Endothelial cell of umbilical vein (primary cell): ENCODE results near the gene KDM4B. TPM values are rescaled to one million over a fixed set of nuclear protein-coding genes. Genes with fewer than 3 reads are reported as not detected.

ENCODE experiments used
- BruUV-seq: library from RNA; stranded (reverse); fragments of 400-500 nt; replicated peaks from 2 replicates; lab custom pipeline; 2021; lab: Mats Ljungman, UMichigan
- CTCF ChIA-PET: fragments of 300-600, 350-600 bp; sonication (Branson Sonifier 250); formaldehyde crosslinking; loops from one replicate; lab custom pipeline; 2021; ENCODE audit warnings: antibody characterized with exemption, inconsistent platforms; lab: Charles Lee
- POLR2A ChIA-PET: fragments of 300-600, 350-600 bp; sonication (Branson Sonifier 250); formaldehyde crosslinking; loops from one replicate; lab custom pipeline; 2021; ENCODE audit warnings: antibody characterized with exemption, inconsistent platforms; lab: Charles Lee
- DNase-seq: peaks from one replicate; pipeline ENCODE4 v3.0.0-alpha.2; 2011; ENCODE audit warnings: low read depth, low spot score
- FAIRE-seq: peaks from 2 replicates; lab custom pipeline; 2011; peaks lifted over from hg19 to GRCh38; lab: Jason Lieb, UNC
- H2AFZ ChIP-seq: 2 replicates; pipeline ENCODE4 v1.6.0; 2012; ENCODE audit warnings: low read depth, low read length, control low read depth, inconsistent platforms
- H3K27ac ChIP-seq: 2 replicates; pipeline ENCODE4 v1.5.1; 2011; ENCODE audit warnings: low read depth, mild to moderate bottlenecking, control low read depth, low read length, moderate library complexity; ENCODE audit not compliant: insufficient read depth
- H3K27me3 ChIP-seq, 2 experiments: 2 replicates each; pipeline versions ENCODE4 v1.6.0 to v1.6.1; 2011; ENCODE audit warnings: low read length in 2 of 2, mixed read lengths in 1 of 2; ENCODE audit not compliant: control insufficient read depth in 2 of 2, insufficient read depth in 2 of 2
- H3K36me3 ChIP-seq, 2 experiments: 2 replicates in 1 of 2; 3 replicates in 1 of 2; pipeline ENCODE4 v1.5.1; 2011; ENCODE audit warnings: low read length in 2 of 2, mild to moderate bottlenecking in 1 of 2, moderate library complexity in 1 of 2; ENCODE audit not compliant: control insufficient read depth in 2 of 2, insufficient read depth in 2 of 2; ENCODE audit errors: extremely low read depth in 1 of 2
- H3K4me1 ChIP-seq: 3 replicates; pipeline ENCODE4 v1.5.1; 2011; ENCODE audit warnings: mild to moderate bottlenecking, low read length; ENCODE audit not compliant: control insufficient read depth, insufficient read depth; ENCODE audit errors: extremely low read depth
- H3K4me2 ChIP-seq: 2 replicates; pipeline ENCODE4 v1.6.1; 2011; ENCODE audit warnings: low read length, control low read depth, mixed read lengths; ENCODE audit not compliant: insufficient read depth
- H3K4me3 ChIP-seq, 3 experiments: fragments of 200-600 bp in 1 of 3; sonication (generic), shearing (Covaris generic) in 1 of 3; replicated peaks in 1 of 3; 2 replicates each; pipeline ENCODE4 v1.5.1; 2011 to 2016; ENCODE audit warnings: control low read depth in 3 of 3, low read length in 3 of 3, mild to moderate bottlenecking in 2 of 3, inconsistent platforms in 1 of 3, low read depth in 1 of 3, moderate library complexity in 1 of 3; ENCODE audit not compliant: insufficient read depth in 1 of 3
- H3K79me2 ChIP-seq: 2 replicates; pipeline ENCODE4 v1.6.0; 2012; ENCODE audit warnings: low read length, inconsistent platforms; ENCODE audit not compliant: control insufficient read depth, insufficient read depth
- H3K9ac ChIP-seq: replicated peaks from 2 replicates; pipeline ENCODE3; 2011; ENCODE audit warnings: low read length, control low read depth; ENCODE audit not compliant: insufficient read depth; ENCODE audit errors: extremely low read depth
- H3K9me1 ChIP-seq: replicated peaks from 3 replicates; pipeline ENCODE4 v1.6.0; 2011; ENCODE audit warnings: mild to moderate bottlenecking, low read length; ENCODE audit not compliant: control insufficient read depth, insufficient read depth; ENCODE audit errors: extremely low read depth
- H3K9me3 ChIP-seq: replicated peaks from 2 replicates; pipeline ENCODE4 v1.5.1; 2012; ENCODE audit warnings: low read length, inconsistent platforms; ENCODE audit not compliant: control insufficient read depth, insufficient read depth
- H4K20me1 ChIP-seq: replicated peaks from 2 replicates; pipeline ENCODE3; 2011; ENCODE audit warnings: mild to moderate bottlenecking, low read length; ENCODE audit not compliant: control insufficient read depth, insufficient read depth; ENCODE audit errors: extremely low read depth
- EZH2 ChIP-seq: IDR thresholded peaks from 2 replicates; pipeline ENCODE4 v1.6.1; 2012; ENCODE audit warnings: borderline replicate concordance, low read depth, mild to moderate bottlenecking, moderate library complexity, low read length, inconsistent platforms; ENCODE audit not compliant: severe bottlenecking
- FOS ChIP-seq: IDR thresholded peaks from 2 replicates; pipeline ENCODE4 v1.6.1; 2011; ENCODE audit warnings: mild to moderate bottlenecking, low read length, moderate library complexity, borderline replicate concordance; ENCODE audit not compliant: insufficient read depth
- GATA2 ChIP-seq: IDR thresholded peaks from 2 replicates; pipeline ENCODE4 v1.7.0; 2011; ENCODE audit warnings: low read depth, mild to moderate bottlenecking, moderate library complexity, mixed read lengths, low read length; ENCODE audit not compliant: insufficient read length, insufficient read depth
- JUN ChIP-seq: IDR thresholded peaks from 2 replicates; pipeline ENCODE4 v1.6.1; 2011; ENCODE audit warnings: borderline replicate concordance, low read depth; ENCODE audit not compliant: insufficient read length, insufficient read depth
- MYC ChIP-seq: IDR thresholded peaks from one replicate; pipeline ENCODE4 v1.6.1; 2011; ENCODE audit warnings: mild to moderate bottlenecking, low read depth, low read length
- POLR2A ChIP-seq: IDR thresholded peaks from 2 replicates; pipeline ENCODE4 v1.6.1; 2012; ENCODE audit warnings: low read depth, mild to moderate bottlenecking, control low read depth, low read length
- POLR2AphosphoS5 ChIP-seq: IDR thresholded peaks from 2 replicates; pipeline ENCODE4 v1.6.1; 2012; ENCODE audit warnings: low read depth, mild to moderate bottlenecking, control low read depth, low read length, moderate library complexity; ENCODE audit not compliant: insufficient read depth
- dilution Hi-C: fragments of 300-500 bp; cut with MboI; formaldehyde crosslinking; loops from one replicate; pipeline ENCODE4 v1.15.0; 2019; ENCODE audit warnings: low sequenced_read_pairs; ENCODE audit not compliant: extremely low pct_ligation_motif_present
- intact Hi-C: fragments of 100-400 bp; cut with micrococcal nuclease; formaldehyde crosslinking; loops from one replicate; pipeline ENCODE4 v1.10.0; 2022
- polyA plus RNA-seq, 4 experiments: library from polyadenylated mRNA; depleted of rRNA in 3 of 4; stranded (reverse) in 3 of 4; unstranded in 1 of 4; fragments of >200 nt; gene quantifications; 2 replicates each; pipeline versions ENCODE4 v1.2.1 to v1.2.3, GENCODE V29; 2011 to 2012; ENCODE audit warnings: missing spikeins in 1 of 4
- total RNA-seq: library from RNA; stranded (reverse); gene quantifications from 2 replicates; pipeline ENCODE4 v1.2.3, GENCODE V29; 2021
- TF ChIP-seq, protein P1 (sequence below): IDR thresholded peaks from 2 replicates; pipeline ENCODE4 v1.6.1; 2011; ENCODE audit not compliant: insufficient read depth, insufficient read length
- TF ChIP-seq, protein P2 (sequence below), 2 donors: IDR thresholded peaks; 1 replicate in 1 of 2; 2 replicates in 1 of 2; pipeline ENCODE4 v1.5.1; 2011; ENCODE audit warnings: low read length in 2 of 2, mild to moderate bottlenecking in 2 of 2, moderate library complexity in 2 of 2, control low read depth in 1 of 2, inconsistent platforms in 1 of 2, low read depth in 1 of 2; ENCODE audit not compliant: insufficient read depth in 1 of 2; ENCODE audit errors: extremely low read depth in 1 of 2

The KDM4B gene
- total and polyA plus RNA-seq, 2 donors (not counting 3 experiments of a cell fraction or from before 2014, with no cell fraction given), result 12.4 to 37.2 TPM

GRCh38 chr19:5188548-5189317, 219.8 kb downstream of the KDM4B start:
- intact Hi-C loops, result no loop called here
- no peaks in the 10 kb centered on the region for H3K79me2 ChIP-seq
- no peak overlapping the region for H3K4me3 ChIP-seq
- no TSS peak for BruUV-seq
- no peak overlapping the region for H3K4me2 ChIP-seq
- H3K4me1 ChIP-seq, result no peaks in the 10 kb centered on the region
- TF ChIP-seq EZH2 (no peak), FOS (no peak), MYC (no peak), GATA2 (no peak), JUN (no peak), POLR2AphosphoS5 (no peak), POLR2A (no peak)
- TF ChIP-seq, protein P1, sequence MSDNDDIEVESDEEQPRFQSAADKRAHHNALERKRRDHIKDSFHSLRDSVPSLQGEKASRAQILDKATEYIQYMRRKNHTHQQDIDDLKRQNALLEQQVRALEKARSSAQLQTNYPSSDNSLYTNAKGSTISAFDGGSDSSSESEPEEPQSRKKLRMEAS, result no peak
- TF ChIP-seq, protein P2, sequence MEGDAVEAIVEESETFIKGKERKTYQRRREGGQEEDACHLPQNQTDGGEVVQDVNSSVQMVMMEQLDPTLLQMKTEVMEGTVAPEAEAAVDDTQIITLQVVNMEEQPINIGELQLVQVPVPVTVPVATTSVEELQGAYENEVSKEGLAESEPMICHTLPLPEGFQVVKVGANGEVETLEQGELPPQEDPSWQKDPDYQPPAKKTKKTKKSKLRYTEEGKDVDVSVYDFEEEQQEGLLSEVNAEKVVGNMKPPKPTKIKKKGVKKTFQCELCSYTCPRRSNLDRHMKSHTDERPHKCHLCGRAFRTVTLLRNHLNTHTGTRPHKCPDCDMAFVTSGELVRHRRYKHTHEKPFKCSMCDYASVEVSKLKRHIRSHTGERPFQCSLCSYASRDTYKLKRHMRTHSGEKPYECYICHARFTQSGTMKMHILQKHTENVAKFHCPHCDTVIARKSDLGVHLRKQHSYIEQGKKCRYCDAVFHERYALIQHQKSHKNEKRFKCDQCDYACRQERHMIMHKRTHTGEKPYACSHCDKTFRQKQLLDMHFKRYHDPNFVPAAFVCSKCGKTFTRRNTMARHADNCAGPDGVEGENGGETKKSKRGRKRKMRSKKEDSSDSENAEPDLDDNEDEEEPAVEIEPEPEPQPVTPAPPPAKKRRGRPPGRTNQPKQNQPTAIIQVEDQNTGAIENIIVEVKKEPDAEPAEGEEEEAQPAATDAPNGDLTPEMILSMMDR (IDR thresholded peaks at IDR 0.05; ENCODE audit: extremely low read depth in 1 of 2, insufficient read depth in 1 of 2, low read depth in 1 of 2, low read length in 2 of 2), result no peak
- H3K9me1 ChIP-seq, result no peaks in the 10 kb centered on the region
- H4K20me1 ChIP-seq, result no peaks in the 10 kb centered on the region
- dilution Hi-C loops, result no loop called here
- no peaks in the 10 kb centered on the region for H3K9me3 ChIP-seq
- peaks cover 0 to 4% of the 10 kb centered on the region in 2 experiments for H3K27me3 ChIP-seq
- H3K9ac ChIP-seq, result no peak overlapping the region
- H3K27ac ChIP-seq, result no peak overlapping the region
- FAIRE-seq (no peak), DNase-seq (no peak)
- H3K36me3 ChIP-seq, result no peaks in the 10 kb centered on the region
- no peak overlapping the region for H2AFZ ChIP-seq
- POLR2A ChIA-PET, result no interaction called here
- CTCF ChIA-PET, result interaction anchor here (1.2 kb wide), 1 partner anchor 9 kb away, joined by 3 read pairs; no protein-coding TSS in a partner anchor
